Mesenchymal stem cell (in vitro differentiated cells and primary cell): Measurements from ENCODE around the gene BFAR.
"Not testable (repeated sequence)": the region's sequence is repeated elsewhere in the genome, so short reads cannot be mapped to it uniquely, and the experiment has no call there.

Source experiments
- DNase-seq: peaks from one replicate; pipeline ENCODE4 v3.0.0-alpha.2; 2013
- H2AFZ ChIP-seq: one replicate; pipeline ENCODE4 v1.6.1; 2013; ENCODE audit warnings: low read depth, mild to moderate bottlenecking, control low read depth, inconsistent platforms, low read length, moderate library complexity
- H2AK5ac ChIP-seq: 2 replicates; pipeline ENCODE4 v1.6.1; 2013; ENCODE audit warnings: low read length, moderate library complexity, mild to moderate bottlenecking, inconsistent platforms; ENCODE audit not compliant: severe bottlenecking
- H2BK120ac ChIP-seq: one replicate; pipeline ENCODE4 v1.6.1; 2013; ENCODE audit warnings: low read depth, mild to moderate bottlenecking, inconsistent platforms, low read length, moderate library complexity
- H2BK12ac ChIP-seq, 2 experiments: one replicate each; pipeline ENCODE4 v1.6.1; 2013; ENCODE audit warnings: inconsistent platforms in 2 of 2, low read length in 2 of 2, mild to moderate bottlenecking in 2 of 2, moderate library complexity in 2 of 2, control low read depth in 1 of 2
- H2BK15ac ChIP-seq: one replicate; pipeline ENCODE4 v1.6.1; 2013; ENCODE audit warnings: mild to moderate bottlenecking, low read depth, inconsistent platforms; ENCODE audit not compliant: poor library complexity, severe bottlenecking
- H2BK5ac ChIP-seq: 2 replicates; pipeline ENCODE4 v1.6.1; 2013; ENCODE audit warnings: low read depth, mild to moderate bottlenecking, low read length, control low read depth, inconsistent platforms; ENCODE audit not compliant: poor library complexity, severe bottlenecking
- H3K14ac ChIP-seq, 2 experiments: one replicate each; pipeline ENCODE4 v1.6.1; 2013; ENCODE audit warnings: inconsistent platforms in 2 of 2, low read length in 2 of 2, control low read depth in 1 of 2, mild to moderate bottlenecking in 1 of 2, moderate library complexity in 1 of 2
- H3K18ac ChIP-seq, 2 experiments: one replicate each; pipeline ENCODE4 v1.6.1; 2013; ENCODE audit warnings: inconsistent platforms in 2 of 2, low read length in 2 of 2, control low read depth in 1 of 2, low read depth in 1 of 2, mild to moderate bottlenecking in 1 of 2
- H3K23ac ChIP-seq, 2 experiments: one replicate each; pipeline ENCODE4 v1.6.1; 2013; ENCODE audit warnings: inconsistent platforms in 2 of 2, low read length in 2 of 2, mild to moderate bottlenecking in 2 of 2, moderate library complexity in 2 of 2, control low read depth in 1 of 2
- H3K27ac ChIP-seq: 2 replicates; pipeline ENCODE4 v1.5.1; 2013; ENCODE audit warnings: mild to moderate bottlenecking, moderate library complexity, low read length, control low read depth, inconsistent platforms; ENCODE audit not compliant: poor library complexity, severe bottlenecking
- H3K27me3 ChIP-seq, 2 experiments: 2 replicates each; pipeline versions ENCODE4 v1.6.1 to v1.7.0; 2013; ENCODE audit warnings: low read length in 2 of 2, mild to moderate bottlenecking in 2 of 2, moderate library complexity in 2 of 2, control low read depth in 1 of 2, inconsistent platforms in 1 of 2; ENCODE audit not compliant: control insufficient read depth in 1 of 2, insufficient read depth in 1 of 2
- H3K36me3 ChIP-seq, 2 experiments: 2 replicates each; pipeline versions ENCODE4 v1.6.1 to v1.7.0; 2013; ENCODE audit warnings: low read length in 2 of 2, control low read depth in 1 of 2, inconsistent platforms in 1 of 2, low read depth in 1 of 2, mild to moderate bottlenecking in 1 of 2; ENCODE audit not compliant: insufficient read depth in 2 of 2, control insufficient read depth in 1 of 2
- H3K4ac ChIP-seq, 2 experiments: one replicate each; pipeline ENCODE4 v1.6.1; 2013; ENCODE audit warnings: inconsistent platforms in 2 of 2, low read length in 2 of 2, mild to moderate bottlenecking in 2 of 2, moderate library complexity in 2 of 2, control low read depth in 1 of 2, low read depth in 1 of 2
- H3K4me1 ChIP-seq: 2 replicates; pipeline ENCODE4 v1.6.1; 2013; ENCODE audit warnings: low read depth, low read length, control low read depth; ENCODE audit not compliant: control insufficient read depth, insufficient read depth
- H3K4me2 ChIP-seq: 2 replicates; pipeline ENCODE4 v1.6.1; 2013; ENCODE audit warnings: low read length, mild to moderate bottlenecking, inconsistent platforms; ENCODE audit not compliant: poor library complexity, severe bottlenecking
- H3K4me3 ChIP-seq, 2 experiments: 2 replicates each; pipeline versions ENCODE4 v1.5.1 to v1.7.0; 2013; ENCODE audit warnings: low read length in 2 of 2, mild to moderate bottlenecking in 2 of 2, control low read depth in 1 of 2, low read depth in 1 of 2; ENCODE audit not compliant: insufficient read depth in 1 of 2
- H3K79me1 ChIP-seq: replicated peaks from 2 replicates; pipeline ENCODE4 v1.6.1; 2013; ENCODE audit warnings: mild to moderate bottlenecking, control low read depth, low read length, inconsistent platforms; ENCODE audit not compliant: poor library complexity, severe bottlenecking
- H3K9ac ChIP-seq: 2 replicates; pipeline ENCODE4 v1.7.0; 2013; ENCODE audit warnings: mild to moderate bottlenecking, low read length, moderate library complexity
- H3K9me3 ChIP-seq: 2 replicates; pipeline ENCODE4 v1.7.0; 2013; ENCODE audit warnings: mild to moderate bottlenecking, low read length; ENCODE audit not compliant: control insufficient read depth
- H4K8ac ChIP-seq: one replicate; pipeline ENCODE4 v1.6.1; 2013; ENCODE audit warnings: inconsistent platforms, mild to moderate bottlenecking, low read length, moderate library complexity
- H4K91ac ChIP-seq: one replicate; pipeline ENCODE4 v1.6.1; 2013; ENCODE audit warnings: mild to moderate bottlenecking, low read length, inconsistent platforms
- WGBS: methylation state at CpG from one replicate; pipeline ENCODE4 v1.1.7; 2013; ENCODE audit warnings: mixed read lengths; 5-methylcytosine and 5-hydroxymethylcytosine counted together

Gene BFAR

DNA sequence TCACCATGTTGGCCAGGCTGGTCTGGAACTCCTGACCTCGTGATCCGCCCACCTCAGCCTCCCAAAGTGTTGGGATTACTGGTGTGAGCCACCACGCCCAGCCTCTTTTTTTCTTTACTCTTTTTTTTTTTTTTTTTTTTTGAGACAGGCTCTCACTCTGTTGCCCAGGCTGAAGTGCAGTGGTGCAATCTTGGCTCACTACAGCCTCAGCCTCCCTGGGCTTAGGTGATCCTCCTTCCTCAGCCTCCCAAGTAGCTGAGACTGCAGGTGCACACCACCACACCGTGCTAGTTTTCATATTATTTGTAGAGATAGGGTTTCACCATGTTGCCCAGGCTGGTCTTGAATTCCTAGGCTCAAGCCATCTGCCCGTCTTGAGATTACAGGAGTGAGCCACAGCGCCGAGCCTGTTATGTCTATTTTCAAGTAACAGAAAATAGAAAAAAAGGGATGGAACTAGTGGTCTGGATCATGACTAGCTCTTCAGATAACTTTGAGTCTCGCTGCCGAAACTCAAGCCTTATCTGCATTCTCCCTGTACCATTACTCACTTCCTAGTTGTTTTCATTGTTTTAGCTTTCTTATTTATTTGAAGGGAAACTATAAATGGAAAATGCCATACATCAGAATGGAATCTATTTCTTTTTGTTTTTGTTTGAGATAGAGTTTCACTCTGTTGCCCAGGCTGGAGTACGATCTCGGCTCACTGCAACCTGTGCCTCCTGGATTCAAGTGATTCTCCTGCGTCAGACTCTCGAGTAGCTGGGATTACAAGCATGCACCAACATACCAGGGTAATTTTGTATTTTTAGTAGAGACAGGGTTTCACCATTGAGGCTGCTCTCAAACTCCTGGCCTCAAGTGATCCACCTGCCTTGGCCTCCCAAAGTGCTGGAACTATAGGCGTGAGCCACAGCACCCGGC lies 53.4 kb downstream of the BFAR start:
- DNase-seq, H3K18ac ChIP-seq, H2BK12ac ChIP-seq, H3K4me2 ChIP-seq, H2BK120ac ChIP-seq, H3K23ac ChIP-seq, H3K79me1 ChIP-seq, H2BK5ac ChIP-seq, H2AFZ ChIP-seq, H2AK5ac ChIP-seq, H2BK15ac ChIP-seq, H3K36me3 ChIP-seq, H3K4ac ChIP-seq, H3K9me3 ChIP-seq, H3K9ac ChIP-seq, H3K4me1 ChIP-seq, H4K91ac ChIP-seq, H4K8ac ChIP-seq, H3K4me3 ChIP-seq, H3K27ac ChIP-seq, H3K14ac ChIP-seq, H3K27me3 ChIP-seq: not testable (repeated sequence)
- 79% methylated on average over 14 of the region's 15 CpGs for WGBS

DNA sequence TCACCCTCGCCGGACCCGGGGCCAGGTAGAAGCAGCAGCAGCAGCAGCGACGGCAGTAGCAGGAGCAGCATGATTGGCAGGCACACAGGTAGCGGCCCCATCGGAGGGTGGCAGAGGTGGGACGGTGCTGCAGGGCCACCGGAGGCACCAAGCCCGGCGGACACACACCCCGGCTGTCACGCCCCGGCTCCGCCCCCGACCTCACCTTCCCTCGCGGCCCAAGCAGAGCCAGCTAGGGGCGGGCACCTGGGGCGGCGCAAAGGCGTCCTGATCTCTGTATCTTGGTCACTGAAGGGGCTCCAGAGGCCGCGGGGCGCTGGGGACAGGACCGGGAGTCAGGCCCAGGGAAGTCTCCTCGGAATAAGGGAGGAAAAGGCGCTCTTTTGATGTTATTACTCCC lies 61.4 kb downstream of the BFAR start, which contains the start of gene PLA2G10:
PLA2G10 (minus strand) TSS at position 180 of the 400 bp plus-strand sequence; CDS start at position 101, 79 bp downstream.
- H3K36me3 ChIP-seq, H3K79me1 ChIP-seq, H2AFZ ChIP-seq, H3K4me2 ChIP-seq, H3K18ac ChIP-seq, H3K14ac ChIP-seq, H2BK15ac ChIP-seq, H3K4me1 ChIP-seq, H3K4me3 ChIP-seq, H3K4ac ChIP-seq, H2BK12ac ChIP-seq, H2BK120ac ChIP-seq, H3K9ac ChIP-seq, H3K27me3 ChIP-seq, H4K8ac ChIP-seq, H4K91ac ChIP-seq, H3K9me3 ChIP-seq, H2AK5ac ChIP-seq, H2BK5ac ChIP-seq, H3K27ac ChIP-seq, DNase-seq, H3K23ac ChIP-seq: not testable (repeated sequence)
- no CpG with 5 or more reads among the region's 28 CpGs for WGBS

DNA sequence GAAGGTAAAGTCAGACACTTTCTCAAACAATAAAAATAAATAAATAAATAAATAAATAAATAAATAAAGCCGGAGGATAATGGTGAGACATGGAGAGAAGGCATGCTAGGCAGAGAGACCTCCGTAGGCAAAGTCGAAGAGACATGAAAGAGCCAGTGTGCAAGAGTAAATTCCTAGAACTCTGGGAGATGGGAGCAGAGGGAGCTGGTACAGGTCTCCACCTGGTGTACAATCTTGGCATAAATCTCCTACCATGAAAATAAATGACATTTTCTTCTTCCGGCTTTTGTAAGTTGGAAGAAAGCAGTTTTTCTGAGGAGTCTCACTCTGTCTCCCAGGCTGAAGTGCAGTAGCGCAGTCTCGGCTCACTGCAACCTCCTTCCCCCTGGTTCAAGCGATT lies 69.1 kb downstream of the BFAR start:
- not testable (repeated sequence) for H4K8ac ChIP-seq, H3K4me3 ChIP-seq, DNase-seq

DNA sequence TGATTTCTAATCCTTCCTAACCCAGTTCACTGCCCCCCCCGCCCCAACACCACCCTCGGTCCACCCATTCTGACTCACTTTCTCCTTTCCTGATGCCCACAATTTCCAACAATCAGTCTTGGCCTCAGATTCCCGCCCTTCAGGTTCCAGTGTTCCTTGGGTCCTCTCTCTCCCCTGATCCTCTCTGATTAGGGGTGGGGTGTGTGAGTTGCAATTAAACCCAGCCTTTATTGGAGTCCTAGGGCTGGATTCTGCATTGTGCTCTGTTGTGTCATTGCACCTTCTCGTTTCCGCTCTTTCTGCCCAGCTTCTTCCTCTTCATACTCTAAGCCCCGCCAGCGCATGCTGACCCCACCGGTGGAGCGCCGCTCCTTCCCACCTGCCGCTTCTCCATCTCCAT lies 69.9 kb downstream of the BFAR start:
- H3K27me3 ChIP-seq = not testable (repeated sequence)

More for the DNA sequence above, 69.1 kb downstream of the BFAR start:
- H3K27me3 ChIP-seq, H3K79me1 ChIP-seq, H3K23ac ChIP-seq, H3K14ac ChIP-seq, H3K27ac ChIP-seq, H3K36me3 ChIP-seq, H4K91ac ChIP-seq, H3K9me3 ChIP-seq, H3K4me2 ChIP-seq, H2AK5ac ChIP-seq, H2BK12ac ChIP-seq, H3K9ac ChIP-seq, H3K4me1 ChIP-seq, H2BK5ac ChIP-seq, H3K4ac ChIP-seq, H2BK15ac ChIP-seq, H2BK120ac ChIP-seq, H2AFZ ChIP-seq, H3K18ac ChIP-seq: not testable (repeated sequence)
- WGBS = no CpG with 5 or more reads among the region's 7 CpGs

More for the DNA sequence above, 69.9 kb downstream of the BFAR start:
- not testable (repeated sequence) for H2AK5ac ChIP-seq, H3K14ac ChIP-seq, H2BK5ac ChIP-seq, H3K9me3 ChIP-seq, H2BK120ac ChIP-seq, H3K9ac ChIP-seq, H3K4me1 ChIP-seq, H2BK12ac ChIP-seq, H3K4me2 ChIP-seq, H3K36me3 ChIP-seq, H4K91ac ChIP-seq, H2BK15ac ChIP-seq, DNase-seq, H3K4ac ChIP-seq, H3K18ac ChIP-seq, H4K8ac ChIP-seq, H3K27ac ChIP-seq, H2AFZ ChIP-seq, H3K79me1 ChIP-seq, H3K4me3 ChIP-seq, H3K23ac ChIP-seq
- no CpG with 5 or more reads among the region's 11 CpGs for WGBS
